ENCODE measurements around the gene KLKB1.
"Not testable (repeated sequence)": the region's sequence is repeated elsewhere in the genome, so short reads cannot be mapped to it uniquely, and the experiment has no call there.

KLKB1 gene

DNA sequence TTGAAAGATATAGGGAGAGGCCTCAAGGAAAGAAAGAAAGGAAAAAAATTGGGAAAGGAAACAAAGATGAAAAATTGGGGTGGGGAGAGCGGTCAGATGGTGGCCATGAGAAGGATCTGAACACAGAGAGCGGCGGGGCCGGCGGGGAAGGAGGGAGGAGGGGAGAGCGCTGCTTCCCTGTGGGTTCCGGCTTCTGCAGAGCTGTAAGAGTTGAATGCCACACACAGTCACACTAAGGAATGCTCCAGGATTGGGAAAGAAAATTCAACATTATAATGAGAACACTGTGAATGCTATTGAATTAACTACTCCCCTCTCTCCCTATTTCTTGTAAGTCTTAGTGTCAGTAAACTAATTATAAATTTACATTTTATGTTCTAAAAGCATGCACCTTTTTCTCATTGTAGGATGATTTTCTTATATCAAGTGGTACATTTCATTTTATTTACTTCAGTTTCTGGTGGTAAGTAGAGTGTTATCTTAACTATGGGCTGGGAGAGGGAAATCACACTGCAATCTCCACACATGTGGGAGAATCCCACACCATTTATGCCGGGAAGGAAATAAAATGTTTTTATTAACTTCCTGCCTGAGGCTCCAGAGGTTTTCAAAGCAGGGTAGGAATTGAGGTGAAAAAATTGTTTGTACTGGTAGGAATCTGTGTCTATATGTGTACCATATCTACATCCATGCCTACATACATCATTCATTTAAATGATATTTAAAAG lies 39.6 kb downstream of the KLKB1 start:
- H3K4me3 ChIP-seq (ENCODE audit: low read depth, low read length), result no peak overlapping the region
- TF ChIP-seq, protein P1, sequence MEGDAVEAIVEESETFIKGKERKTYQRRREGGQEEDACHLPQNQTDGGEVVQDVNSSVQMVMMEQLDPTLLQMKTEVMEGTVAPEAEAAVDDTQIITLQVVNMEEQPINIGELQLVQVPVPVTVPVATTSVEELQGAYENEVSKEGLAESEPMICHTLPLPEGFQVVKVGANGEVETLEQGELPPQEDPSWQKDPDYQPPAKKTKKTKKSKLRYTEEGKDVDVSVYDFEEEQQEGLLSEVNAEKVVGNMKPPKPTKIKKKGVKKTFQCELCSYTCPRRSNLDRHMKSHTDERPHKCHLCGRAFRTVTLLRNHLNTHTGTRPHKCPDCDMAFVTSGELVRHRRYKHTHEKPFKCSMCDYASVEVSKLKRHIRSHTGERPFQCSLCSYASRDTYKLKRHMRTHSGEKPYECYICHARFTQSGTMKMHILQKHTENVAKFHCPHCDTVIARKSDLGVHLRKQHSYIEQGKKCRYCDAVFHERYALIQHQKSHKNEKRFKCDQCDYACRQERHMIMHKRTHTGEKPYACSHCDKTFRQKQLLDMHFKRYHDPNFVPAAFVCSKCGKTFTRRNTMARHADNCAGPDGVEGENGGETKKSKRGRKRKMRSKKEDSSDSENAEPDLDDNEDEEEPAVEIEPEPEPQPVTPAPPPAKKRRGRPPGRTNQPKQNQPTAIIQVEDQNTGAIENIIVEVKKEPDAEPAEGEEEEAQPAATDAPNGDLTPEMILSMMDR (IDR thresholded peaks at IDR 0.05; ENCODE audit: low read depth, low read length), result no peak

DNA sequence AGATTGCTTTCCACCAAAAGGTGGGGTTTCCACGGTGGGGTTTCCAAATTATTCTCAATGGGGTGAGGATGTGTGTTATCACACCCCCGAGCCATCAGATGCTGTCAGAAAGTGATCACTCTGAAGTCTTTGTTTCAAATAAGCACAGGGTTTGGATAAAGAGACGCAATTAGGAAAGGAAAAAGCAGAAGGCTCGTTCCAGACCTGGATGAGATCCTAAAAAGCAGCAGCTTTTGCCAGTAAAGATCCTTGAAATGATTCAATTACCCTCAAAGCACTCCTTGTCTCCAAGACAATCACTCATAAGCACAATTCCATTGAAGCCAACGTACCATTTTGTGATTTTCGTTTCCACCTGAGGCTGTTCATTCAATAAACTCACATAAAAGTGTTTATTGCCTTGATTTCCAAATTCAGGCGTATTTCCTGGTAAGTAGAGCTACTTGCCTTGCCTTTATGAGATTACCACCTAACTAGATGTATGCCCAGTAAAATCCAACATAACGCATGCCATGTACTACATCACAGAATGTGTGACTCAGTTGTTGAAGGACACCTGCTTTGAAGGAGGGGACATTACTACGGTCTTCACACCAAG lies 43.9 kb downstream of the KLKB1 start:
- TF ChIP-seq, protein P1 (IDR thresholded peaks at IDR 0.05; ENCODE audit: low read depth, low read length), result no peak
- no peak overlapping the region for H3K4me3 ChIP-seq (ENCODE audit: low read depth, low read length)

DNA sequence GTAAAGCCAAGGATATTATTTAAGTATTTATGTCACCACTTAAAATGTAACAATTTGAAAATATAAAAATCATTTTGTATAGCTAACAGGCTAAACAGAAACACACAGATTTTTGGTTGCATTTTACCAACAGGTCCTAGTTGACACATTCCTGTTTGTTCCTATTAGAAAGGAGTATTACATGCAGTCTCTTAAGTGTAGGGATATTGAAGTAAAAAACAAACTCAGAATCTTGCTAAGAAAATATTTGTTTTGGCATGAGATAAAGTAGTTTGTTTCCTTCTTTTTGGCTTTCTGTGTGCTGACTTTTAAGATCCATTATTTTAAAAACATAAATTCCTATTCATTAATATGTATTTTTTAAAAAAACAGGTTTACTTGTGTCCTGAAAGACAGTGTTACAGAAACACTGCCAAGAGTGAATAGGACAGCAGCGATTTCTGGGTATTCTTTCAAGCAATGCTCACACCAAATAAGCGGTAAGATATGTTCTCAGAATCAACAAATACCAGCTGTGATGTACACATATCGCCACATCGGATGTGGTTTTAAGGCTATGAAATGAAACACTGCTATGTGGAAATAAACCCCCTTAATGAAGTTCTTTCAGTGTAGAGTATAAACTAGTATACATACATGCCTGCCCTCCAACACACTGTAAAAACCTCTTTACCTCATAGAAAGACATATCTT lies 45.5 kb downstream of the KLKB1 start:
- H3K4me3 ChIP-seq (ENCODE audit: low read depth, low read length), result no peak overlapping the region
- TF ChIP-seq, protein P1 (IDR thresholded peaks at IDR 0.05; ENCODE audit: low read depth, low read length), result no peak

DNA sequence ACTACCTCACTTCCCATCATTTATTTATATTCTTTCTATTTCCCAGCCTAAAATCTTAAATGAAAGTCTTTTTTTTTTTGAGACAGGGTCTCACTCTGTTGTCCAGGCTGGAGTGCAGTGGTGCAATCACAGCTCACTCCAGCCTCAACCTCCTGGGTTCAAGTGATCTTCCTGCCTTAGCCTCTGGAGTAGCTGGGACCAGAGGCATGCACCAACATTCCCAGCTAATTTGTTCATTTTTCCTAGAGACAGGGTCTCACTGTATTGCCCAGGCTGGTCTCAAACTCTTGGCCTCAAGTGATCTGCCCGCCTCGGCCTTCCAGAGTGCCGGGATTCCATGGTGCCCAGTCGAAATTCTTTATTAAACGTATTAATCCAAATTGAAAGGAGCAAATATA lies 46.1 kb downstream of the KLKB1 start:
- H3K4me3 ChIP-seq (ENCODE audit: low read depth, low read length), result not testable (repeated sequence)

DNA sequence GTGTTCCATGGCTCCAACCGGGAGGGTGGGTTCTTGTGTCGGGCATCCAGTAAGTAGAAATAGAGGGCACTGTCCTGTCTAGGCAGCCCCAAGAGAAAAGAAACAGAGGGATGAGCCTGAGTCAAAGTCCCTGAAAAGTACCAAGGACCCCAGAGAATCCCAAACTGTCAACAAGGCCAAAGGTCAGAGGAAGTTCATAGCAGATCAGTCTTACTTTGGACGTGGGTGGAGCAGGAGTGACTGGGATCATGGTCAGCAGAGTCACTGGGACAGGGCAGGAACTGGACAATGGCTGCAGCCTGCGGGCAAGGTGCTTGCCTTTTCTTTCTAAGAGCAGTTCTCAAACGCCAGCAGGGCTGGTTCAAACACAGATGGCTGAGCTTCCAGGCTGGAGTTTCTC lies 56.0 kb downstream of the KLKB1 start:
- TF ChIP-seq, protein P1 (IDR thresholded peaks at IDR 0.05; ENCODE audit: low read depth, low read length), result no peak
- no peak overlapping the region for H3K4me3 ChIP-seq (ENCODE audit: low read depth, low read length)

DNA sequence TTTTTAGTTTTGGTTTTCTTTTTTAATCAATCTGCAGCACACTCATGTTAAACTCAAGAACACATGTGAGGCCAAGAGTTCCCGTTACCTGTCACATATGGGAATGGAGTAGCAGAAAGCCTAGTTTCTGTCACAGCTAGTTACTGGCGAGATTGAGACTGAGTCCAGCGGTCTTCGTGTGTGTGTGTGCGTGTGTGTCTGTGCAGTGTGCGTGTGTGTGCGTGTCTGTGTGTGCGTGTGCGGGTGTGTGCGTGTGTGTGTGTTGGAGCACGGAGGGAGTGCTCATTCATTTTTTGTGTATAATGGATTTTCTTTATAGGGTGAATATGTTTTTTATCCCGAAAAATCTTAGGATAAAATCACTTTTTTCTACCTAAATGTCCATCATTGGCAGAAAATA lies 57.8 kb downstream of the KLKB1 start:
- TF ChIP-seq, protein P1 (IDR thresholded peaks at IDR 0.05; ENCODE audit: low read depth, low read length), result no peak
- no peak overlapping the region for H3K4me3 ChIP-seq (ENCODE audit: low read depth, low read length)

DNA sequence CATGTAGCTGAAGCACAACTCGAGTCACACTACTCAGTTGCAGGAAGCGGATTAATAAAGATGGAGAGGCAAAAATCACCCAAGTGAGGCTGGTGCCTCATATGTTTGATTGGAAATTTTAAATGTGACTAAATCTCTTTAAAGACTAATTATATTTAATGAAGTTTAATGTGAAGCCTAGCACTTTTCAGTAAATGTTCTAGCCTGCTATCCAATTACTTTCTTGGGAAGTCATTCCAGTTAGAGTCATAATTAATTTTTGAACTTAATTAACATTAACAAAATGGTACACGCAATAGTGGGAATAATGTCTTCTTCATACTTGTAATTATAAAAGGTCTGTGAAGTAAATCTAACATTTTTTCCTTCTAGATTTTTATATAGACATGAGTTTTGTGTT lies 59.3 kb downstream of the KLKB1 start:
- no peak overlapping the region for H3K4me3 ChIP-seq (ENCODE audit: low read depth, low read length)

More for the DNA sequence above, 59.3 kb downstream of the KLKB1 start:
- TF ChIP-seq, protein P1 (IDR thresholded peaks at IDR 0.05; ENCODE audit: low read depth, low read length), result no peak

All from WI38 (cell line).